Large intestine (tissue), 3 donors: ENCODE data around the gene ATP2A1. TPM values are rescaled to one million over a fixed set of nuclear protein-coding genes. Genes with fewer than 3 reads are reported as not detected.
A peak's percentile ranks its signal among the peaks of the same experiment; 100 is the strongest.
"Not testable (repeated sequence)": the region's sequence is repeated elsewhere in the genome, so short reads cannot be mapped to it uniquely, and the experiment has no call there.

Experiments used
- DNase-seq, 2 donors: peaks; one replicate each; pipeline versions ENCODE4 v3.0.0 to v3.0.0-alpha.2; 2013
- H3K27ac ChIP-seq: one replicate; pipeline ENCODE4 v1.5.1; 2013; ENCODE audit warnings: low read length
- H3K27me3 ChIP-seq: 2 replicates; pipeline ENCODE4 v1.6.1; 2013; ENCODE audit warnings: low read length; ENCODE audit not compliant: control insufficient read depth, insufficient read depth
- H3K36me3 ChIP-seq: 2 replicates; pipeline ENCODE4 v1.6.1; 2013; ENCODE audit warnings: low read length; ENCODE audit not compliant: control insufficient read depth, insufficient read depth
- H3K4me1 ChIP-seq: one replicate; pipeline ENCODE4 v1.6.1; 2013; ENCODE audit warnings: low read length; ENCODE audit not compliant: control insufficient read depth, insufficient read depth
- H3K4me3 ChIP-seq: one replicate; pipeline ENCODE4 v1.5.1; 2013; ENCODE audit warnings: low read length
- H3K9me3 ChIP-seq: one replicate; pipeline ENCODE4 v1.6.1; 2013; ENCODE audit warnings: mild to moderate bottlenecking, low read depth, low read length, moderate library complexity; ENCODE audit not compliant: control insufficient read depth
- WGBS: methylation state at CpG from one replicate; pipeline ENCODE4 v1.1.5; 2013; ENCODE audit warnings: low lambda C conversion rate; ENCODE audit not compliant: insufficient coverage; 5-methylcytosine and 5-hydroxymethylcytosine counted together
- polyA plus RNA-seq: library from polyadenylated mRNA; unstranded; fragments of 120-200 nt; gene quantifications from one replicate; pipeline ENCODE4 v1.2.1, GENCODE V29; 2013

The ATP2A1 gene
- polyA plus RNA-seq, 1 donor, result 4.1 TPM

GRCh38 chr16:28936784-28937155 is 58.5 kb downstream of the ATP2A1 start:
- WGBS, result 73% methylated on average over 3 of the region's 26 CpGs
- Histone ChIP-seq H3K9me3 (peaks cover 6% of the 10 kb centered on the region), H3K27me3 (no peaks in the 10 kb centered on the region), H3K4me1 (peaks cover 10% of the 10 kb centered on the region), H3K4me3 (no peak overlapping the region), H3K36me3 (no peaks in the 10 kb centered on the region), H3K27ac (peak overlapping the region; percentile 38)
- no peak for DNase-seq

GRCh38 chr16:28937222-28937876 is 59.1 kb downstream of the ATP2A1 start:
- DNase-seq, result no peak
- Histone ChIP-seq H3K27ac (no peak overlapping the region), H3K36me3 (no peaks in the 10 kb centered on the region), H3K4me1 (peaks cover 10% of the 10 kb centered on the region), H3K27me3 (no peaks in the 10 kb centered on the region), H3K9me3 (peaks cover 6% of the 10 kb centered on the region), H3K4me3 (no peak overlapping the region)
- no CpG with 5 or more reads among the region's 14 CpGs for WGBS

- WGBS, result no CpG with 5 or more reads among the region's 7 CpGs
- peaks cover 6% of the 10 kb centered on the region for H3K9me3 ChIP-seq
- H3K36me3 ChIP-seq, result no peaks in the 10 kb centered on the region
- H3K27ac ChIP-seq, result no peak overlapping the region
- no peaks in the 10 kb centered on the region for H3K27me3 ChIP-seq
- DNase-seq, result no peak
- no peak overlapping the region for H3K4me3 ChIP-seq
- H3K4me1 ChIP-seq, result peaks cover 10% of the 10 kb centered on the region
Observed at GRCh38 chr16:28938721-28939120, 60.4 kb downstream of the ATP2A1 start.

GRCh38 chr16:28939825-28940224 is 61.5 kb downstream of the ATP2A1 start:
- WGBS, result no CpG with 5 or more reads among the region's 7 CpGs
- not testable (repeated sequence) for H3K4me3 ChIP-seq, H3K36me3 ChIP-seq, H3K27ac ChIP-seq, H3K9me3 ChIP-seq, DNase-seq, H3K27me3 ChIP-seq, H3K4me1 ChIP-seq

- Histone ChIP-seq H3K27me3 (no peaks in the 10 kb centered on the region), H3K4me1 (peaks cover 6% of the 10 kb centered on the region), H3K36me3 (no peaks in the 10 kb centered on the region), H3K4me3 (no peak overlapping the region), H3K27ac (no peak overlapping the region), H3K9me3 (no peaks in the 10 kb centered on the region)
- no peak for DNase-seq
Observed at GRCh38 chr16:28943281-28943680, 65.0 kb downstream of the ATP2A1 start.

- Histone ChIP-seq H3K4me3 (no peak overlapping the region), H3K27ac (no peak overlapping the region), H3K9me3 (no peaks in the 10 kb centered on the region), H3K27me3 (no peaks in the 10 kb centered on the region), H3K36me3 (no peaks in the 10 kb centered on the region), H3K4me1 (peaks cover 11% of the 10 kb centered on the region)
- DNase-seq, result no peak
- 100% methylated on average over 1 of the region's 4 CpGs for WGBS
Observed at GRCh38 chr16:28946681-28947080, 68.4 kb downstream of the ATP2A1 start.

GRCh38 chr16:28950648-28951409 is 72.5 kb downstream of the ATP2A1 start, which contains the start of gene NFATC2IP:
TSS of gene NFATC2IP (plus strand) at chr16:28950937. CDS start at chr16:28951012, 75 bp downstream.
- Histone ChIP-seq H3K4me3 (peak within 1 kb of the TSS; percentile 77), H3K27ac (peak within 1 kb of the TSS; percentile 45), H3K27me3 (no peaks in the 10 kb centered on the region), H3K36me3 (peaks cover 26% of the 10 kb centered on the region), H3K4me1 (peaks cover 13% of the 10 kb centered on the region), H3K9me3 (no peaks in the 10 kb centered on the region)
- no CpG with 5 or more reads among the region's 79 CpGs for whole genome bisulfite sequencing
- DNase-seq, result peak; percentile 100

GRCh38 chr16:28951410-28951943 is 73.2 kb downstream of the ATP2A1 start:
- no peak for DNase-seq
- no peaks in the 10 kb centered on the region for H3K9me3 ChIP-seq
- no CpG with 5 or more reads among the region's 17 CpGs for WGBS
- H3K27me3 ChIP-seq, result no peaks in the 10 kb centered on the region
- no peak overlapping the region for H3K27ac ChIP-seq
- H3K4me3 ChIP-seq, result peak overlapping the region; percentile 77
- peaks cover 13% of the 10 kb centered on the region for H3K4me1 ChIP-seq
- H3K36me3 ChIP-seq, result peaks cover 33% of the 10 kb centered on the region

Other genes with a start within 250 kb of the ATP2A1 start
- 2.5 TPM for gene NPIPB8, start 240.4 kb upstream of the ATP2A1 start, polyA plus RNA-seq
- 397 TPM for gene EIF3C, start 167.0 kb upstream of the ATP2A1 start, polyA plus RNA-seq
- 4.4 TPM for gene NPIPB9, start 126.7 kb upstream of the ATP2A1 start, polyA plus RNA-seq
- 130 TPM for gene ATXN2L, start 55.5 kb upstream of the ATP2A1 start, polyA plus RNA-seq
- 157 TPM for gene TUFM, start 32.1 kb upstream of the ATP2A1 start, polyA plus RNA-seq
- gene SH2B1, start 14.6 kb upstream of the ATP2A1 start, polyA plus RNA-seq, result 81.0 TPM
- gene RABEP2, start 46.8 kb downstream of the ATP2A1 start, polyA plus RNA-seq, result 30.6 TPM
- gene CD19, start 53.5 kb downstream of the ATP2A1 start, polyA plus RNA-seq, result 1.0 TPM
- 58.8 TPM for gene NFATC2IP, start 72.4 kb downstream of the ATP2A1 start, polyA plus RNA-seq
- 62.8 TPM for gene SPNS1, start 96.3 kb downstream of the ATP2A1 start, polyA plus RNA-seq
- 13.2 TPM for gene LAT, start 106.6 kb downstream of the ATP2A1 start, polyA plus RNA-seq